Activated CD8-positive, alpha-beta T cell treated with anti-CD3 and anti-CD28 coated beads for 36 hours (primary cell): ENCODE measurements around the gene TACSTD2. TPM values are rescaled to one million over a fixed set of nuclear protein-coding genes. Genes with fewer than 3 reads are reported as not detected.
"Not testable (repeated sequence)": the region's sequence is repeated elsewhere in the genome, so short reads cannot be mapped to it uniquely, and the experiment has no call there.

Experiments
- ATAC-seq: fragments of 200-7000 bp; cut with Tn5 transposase; one replicate; pipeline ENCODE4 v1.10.0; 2021; ENCODE audit warnings: mild to moderate bottlenecking, moderate library complexity
- CTCF ChIA-PET: fragments of 350-600 bp; sonication (Branson Sonifier 250); formaldehyde crosslinking; loops from one replicate; lab custom pipeline; 2021; ENCODE audit warnings: antibody characterized with exemption; lab: Charles Lee
- POLR2A ChIA-PET: fragments of 350-600 bp; sonication (Branson Sonifier 250); formaldehyde crosslinking; loops from one replicate; lab custom pipeline; 2021; ENCODE audit warnings: antibody characterized with exemption; lab: Charles Lee
- DNase-seq: peaks from one replicate; pipeline ENCODE4 v3.0.0-alpha.2; 2020
- H3K27ac Mint-ChIP-seq: one replicate; pipeline ENCODE4 v1.8.0; 2021; ENCODE audit warnings: mild to moderate bottlenecking, mixed read lengths
- H3K27me3 Mint-ChIP-seq: one replicate; pipeline ENCODE4 v1.8.0; 2021; ENCODE audit warnings: mixed read lengths
- H3K36me3 Mint-ChIP-seq: one replicate; pipeline ENCODE4 v1.8.0; 2021; ENCODE audit warnings: low read depth, mixed read lengths
- H3K4me1 Mint-ChIP-seq: one replicate; pipeline ENCODE4 v1.8.0; 2021; ENCODE audit warnings: low read depth, mixed read lengths
- H3K4me3 Mint-ChIP-seq: one replicate; pipeline ENCODE4 v1.8.0; 2021; ENCODE audit warnings: mild to moderate bottlenecking, moderate library complexity, mixed read lengths
- H3K9me3 Mint-ChIP-seq: one replicate; pipeline ENCODE4 v1.8.0; 2021; ENCODE audit warnings: mixed read lengths
- intact Hi-C: fragments of 100-400 bp; cut with micrococcal nuclease; formaldehyde crosslinking; loops from one replicate; pipeline ENCODE4 v1.10.0; 2022
- total RNA-seq, 2 experiments: library from RNA; stranded (reverse); gene quantifications; one replicate each; pipeline ENCODE4 v1.2.3, GENCODE V29; 2021
- TF ChIP-seq, protein P1 (sequence below): fragments of 200-600 bp; IDR thresholded peaks from one replicate; pipeline ENCODE4 v1.8.0; 2022; ENCODE audit warnings: antibody characterized with exemption, mild to moderate bottlenecking

Gene TACSTD2
- under 1 TPM; 0.68 to 0.92 TPM for total RNA-seq

DNA sequence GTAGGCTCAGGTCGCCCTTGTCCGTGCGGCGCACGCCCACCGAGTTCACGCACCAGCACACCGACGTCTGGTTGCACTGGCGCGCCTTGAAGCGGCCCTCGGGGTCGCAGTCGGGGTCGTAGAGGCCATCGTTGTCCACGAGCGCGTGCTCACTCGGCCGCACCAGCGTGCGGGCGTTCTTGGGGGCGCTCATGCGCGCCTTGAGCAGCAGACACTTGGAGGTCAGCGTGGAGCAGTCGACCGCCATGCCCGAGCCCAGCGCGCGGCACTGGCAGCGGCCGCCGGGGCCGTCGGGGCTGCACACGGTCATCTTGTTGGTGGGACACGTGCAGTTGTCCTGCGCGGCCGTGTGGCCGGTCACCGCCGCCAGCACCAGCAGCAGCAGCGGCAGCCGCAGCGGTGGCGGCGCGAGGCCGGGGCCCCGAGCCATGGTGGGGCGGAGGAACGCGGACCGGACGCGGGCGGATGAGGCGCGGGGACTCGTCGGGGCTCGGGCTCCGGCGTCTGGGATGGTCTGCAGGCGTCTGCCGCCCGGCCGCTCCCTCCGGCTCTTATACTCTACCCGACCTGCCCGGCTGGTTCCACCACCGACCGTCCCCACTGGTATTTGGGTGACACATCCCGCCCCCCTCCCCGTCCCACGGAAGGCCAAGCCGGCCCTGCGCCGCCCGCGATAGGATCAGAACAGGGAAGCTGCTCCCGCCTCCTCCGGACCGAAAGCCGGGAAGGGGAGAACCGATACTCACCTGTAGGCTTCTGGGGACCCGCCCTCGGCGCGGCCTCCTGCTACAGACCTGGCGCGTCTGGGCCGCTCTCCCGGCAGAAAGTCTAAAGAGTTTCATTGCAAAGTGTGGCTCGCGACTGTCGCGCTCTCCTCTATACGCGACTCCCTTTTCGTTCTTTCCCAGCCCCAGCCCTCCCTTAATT, at the start of gene TACSTD2:
TSS of gene TACSTD2 (minus strand) at position 526 of the 927 bp plus-strand sequence. CDS start at position 430, 96 bp downstream.
- H3K27ac Mint-ChIP-seq, result no peak within 1 kb of the TSS
- no peak for DNase-seq

DNA sequence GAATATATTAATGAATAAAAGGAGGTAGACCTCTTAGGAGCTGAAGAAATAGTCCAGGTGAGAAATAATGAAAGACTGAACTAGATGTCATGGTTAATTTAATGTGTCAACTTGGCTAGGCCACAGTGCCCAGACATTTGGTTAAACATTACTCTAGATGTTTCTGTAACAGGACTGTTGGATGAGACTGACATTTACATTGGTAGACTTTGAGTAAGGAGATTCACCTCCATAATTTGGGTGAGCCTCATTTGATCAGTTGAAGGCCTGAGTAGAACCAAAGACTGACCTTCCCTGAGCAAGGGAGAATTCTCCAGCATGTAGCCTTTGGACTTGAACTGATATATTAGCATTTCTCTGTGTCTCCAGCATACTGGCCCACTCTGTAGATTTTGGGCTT, 49.2 kb upstream of the TACSTD2 start:
- H3K27me3 Mint-ChIP-seq, result peaks cover 4% of the 10 kb centered on the region
- no peak for ATAC-seq
- ChIA-PET CTCF (no interaction called here), POLR2A (no interaction called here)
- H3K36me3 Mint-ChIP-seq, result no peaks in the 10 kb centered on the region
- intact Hi-C loops, result no loop called here
- no peak overlapping the region for H3K27ac Mint-ChIP-seq
- H3K9me3 Mint-ChIP-seq, result peaks cover 3% of the 10 kb centered on the region
- H3K4me3 Mint-ChIP-seq, result no peak overlapping the region
- TF ChIP-seq, protein P1, sequence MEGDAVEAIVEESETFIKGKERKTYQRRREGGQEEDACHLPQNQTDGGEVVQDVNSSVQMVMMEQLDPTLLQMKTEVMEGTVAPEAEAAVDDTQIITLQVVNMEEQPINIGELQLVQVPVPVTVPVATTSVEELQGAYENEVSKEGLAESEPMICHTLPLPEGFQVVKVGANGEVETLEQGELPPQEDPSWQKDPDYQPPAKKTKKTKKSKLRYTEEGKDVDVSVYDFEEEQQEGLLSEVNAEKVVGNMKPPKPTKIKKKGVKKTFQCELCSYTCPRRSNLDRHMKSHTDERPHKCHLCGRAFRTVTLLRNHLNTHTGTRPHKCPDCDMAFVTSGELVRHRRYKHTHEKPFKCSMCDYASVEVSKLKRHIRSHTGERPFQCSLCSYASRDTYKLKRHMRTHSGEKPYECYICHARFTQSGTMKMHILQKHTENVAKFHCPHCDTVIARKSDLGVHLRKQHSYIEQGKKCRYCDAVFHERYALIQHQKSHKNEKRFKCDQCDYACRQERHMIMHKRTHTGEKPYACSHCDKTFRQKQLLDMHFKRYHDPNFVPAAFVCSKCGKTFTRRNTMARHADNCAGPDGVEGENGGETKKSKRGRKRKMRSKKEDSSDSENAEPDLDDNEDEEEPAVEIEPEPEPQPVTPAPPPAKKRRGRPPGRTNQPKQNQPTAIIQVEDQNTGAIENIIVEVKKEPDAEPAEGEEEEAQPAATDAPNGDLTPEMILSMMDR, result no peak
- peaks cover 2% of the 10 kb centered on the region for H3K4me1 Mint-ChIP-seq
- no peak for DNase-seq

More for the DNA sequence above, at the start of gene TACSTD2:
- peaks cover 31% of the 10 kb centered on the region for H3K4me1 Mint-ChIP-seq
- ChIA-PET CTCF (interaction anchor here (2.6 kb wide), 1 partner anchor 30 kb away, joined by 7 read pairs; the partner anchor contains the start of gene OMA1), POLR2A (interaction anchor here (1.1 kb wide), 1 partner anchor 49 kb away, joined by 3 read pairs; no protein-coding TSS in a partner anchor)
- TF ChIP-seq, protein P1, result no peak
- H3K9me3 Mint-ChIP-seq, result no peaks in the 10 kb centered on the region
- ATAC-seq, result peak; percentile 18
- H3K36me3 Mint-ChIP-seq, result no peaks in the 10 kb centered on the region
- peak within 1 kb of the TSS; percentile 69 for H3K4me3 Mint-ChIP-seq
- peaks cover 59% of the 10 kb centered on the region for H3K27me3 Mint-ChIP-seq
- intact Hi-C loops, result no loop called here

- H3K4me1 Mint-ChIP-seq, intact Hi-C loops: not testable (repeated sequence)
Measured at GRCh38 chr1:58623259-58623658, 46.2 kb upstream of the TACSTD2 start.

GRCh38 chr1:58622571-58622970, 45.5 kb upstream of the TACSTD2 start:
- CTCF ChIA-PET, result interaction anchor here (1.1 kb wide), 1 partner anchor 10 kb away, joined by 3 read pairs; no protein-coding TSS in a partner anchor

More at GRCh38 chr1:58623259-58623658, 46.2 kb upstream of the TACSTD2 start:
- H3K27me3 Mint-ChIP-seq, DNase-seq, H3K9me3 Mint-ChIP-seq, H3K36me3 Mint-ChIP-seq, POLR2A ChIA-PET, H3K4me3 Mint-ChIP-seq, H3K27ac Mint-ChIP-seq, ATAC-seq, CTCF ChIA-PET: not testable (repeated sequence)

DNA sequence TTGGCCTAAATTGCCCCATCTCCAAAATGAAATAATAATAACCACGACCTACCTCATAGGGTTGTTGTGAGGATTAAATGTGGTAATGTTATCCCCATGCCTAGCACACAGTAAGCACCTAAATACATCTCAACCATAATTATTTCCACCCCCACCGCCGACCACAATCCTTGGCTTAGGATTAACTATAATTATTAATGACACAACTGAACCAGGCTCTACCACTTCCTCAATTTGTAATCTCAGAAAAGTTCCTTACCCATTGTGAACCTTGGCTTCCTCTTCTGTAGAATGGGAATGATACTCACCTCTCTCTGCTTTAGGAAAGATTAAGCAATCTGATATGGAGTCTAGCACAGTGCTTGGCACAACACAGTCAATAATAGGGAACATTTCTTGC, 44.3 kb upstream of the TACSTD2 start:
- peaks cover 7% of the 10 kb centered on the region for H3K4me1 Mint-ChIP-seq
- DNase-seq, result no peak
- H3K9me3 Mint-ChIP-seq, result no peaks in the 10 kb centered on the region
- TF ChIP-seq, protein P1, result no peak
- no peak overlapping the region for H3K4me3 Mint-ChIP-seq
- POLR2A ChIA-PET, result interaction anchor here (0.6 kb wide), 1 partner anchor 328 kb away, joined by 3 read pairs; no protein-coding TSS in a partner anchor
- no peak overlapping the region for H3K27ac Mint-ChIP-seq
- H3K36me3 Mint-ChIP-seq, result no peaks in the 10 kb centered on the region
- intact Hi-C loops, result no loop called here
- ATAC-seq, result no peak
- CTCF ChIA-PET, result no interaction called here
- peaks cover 5% of the 10 kb centered on the region for H3K27me3 Mint-ChIP-seq

More at GRCh38 chr1:58622571-58622970, 45.5 kb upstream of the TACSTD2 start:
- H3K27me3 Mint-ChIP-seq, result peaks cover 5% of the 10 kb centered on the region
- no peak for ATAC-seq
- POLR2A ChIA-PET, result no interaction called here
- DNase-seq, result no peak
- no peaks in the 10 kb centered on the region for H3K9me3 Mint-ChIP-seq
- intact Hi-C loops, result no loop called here
- no peak overlapping the region for H3K27ac Mint-ChIP-seq
- H3K4me1 Mint-ChIP-seq, result peaks cover 7% of the 10 kb centered on the region
- TF ChIP-seq, protein P1, result no peak
- H3K36me3 Mint-ChIP-seq, result no peaks in the 10 kb centered on the region
- H3K4me3 Mint-ChIP-seq, result no peak overlapping the region
